OCI-LY7 (cell line): ENCODE results near the gene PITX2. TPM values are rescaled to one million over a fixed set of nuclear protein-coding genes. Genes with fewer than 3 reads are reported as not detected.

Experiments
- BruUV-seq: library from RNA; stranded (reverse); fragments of 400-500 nt; replicated peaks from 2 replicates; lab custom pipeline; 2021; lab: Mats Ljungman, UMichigan
- CTCF ChIA-PET: fragments of 300-600 bp; sonication (Branson Sonifier 250); formaldehyde crosslinking; loops from one replicate; lab custom pipeline; 2022; ENCODE audit warnings: antibody characterized with exemption; ENCODE audit not compliant: unreplicated experiment; lab: Charles Lee
- POLR2A ChIA-PET: fragments of 300-600 bp; sonication (Branson Sonifier 250); formaldehyde crosslinking; loops from one replicate; lab custom pipeline; 2022; ENCODE audit warnings: antibody characterized with exemption; lab: Charles Lee
- DNase-seq: peaks from one replicate; pipeline ENCODE4 v3.0.0-alpha.2; 2015; ENCODE audit warnings: low spot score
- H2AFZ ChIP-seq: fragments of 200-600 bp; sonication (generic), shearing (Covaris generic); 2 replicates; pipeline ENCODE4 v1.6.1; 2014; ENCODE audit warnings: mild to moderate bottlenecking, antibody characterized with exemption, low read length, moderate library complexity
- H3K27ac ChIP-seq: fragments of 200-600 bp; sonication (generic); 2 replicates; pipeline ENCODE4 v1.5.1; 2014; ENCODE audit warnings: mixed run types, low read depth, mild to moderate bottlenecking, moderate library complexity, low read length, inconsistent platforms; ENCODE audit not compliant: poor library complexity, severe bottlenecking
- H3K36me3 ChIP-seq: fragments of 200-600 bp; sonication (generic); 2 replicates; pipeline ENCODE4 v1.6.1; 2014; ENCODE audit warnings: mild to moderate bottlenecking, antibody characterized with exemption, low read length, moderate library complexity, mixed read lengths; ENCODE audit not compliant: insufficient read depth
- H3K4me1 ChIP-seq: fragments of 200-600 bp; sonication (generic); 2 replicates; pipeline ENCODE4 v1.5.1; 2014; ENCODE audit warnings: mild to moderate bottlenecking, low read length; ENCODE audit not compliant: insufficient read depth, poor library complexity, severe bottlenecking
- H3K4me2 ChIP-seq: fragments of 200-600 bp; sonication (generic); 2 replicates; pipeline ENCODE4 v1.6.1; 2014; ENCODE audit warnings: mild to moderate bottlenecking, low read length
- H3K4me3 ChIP-seq: fragments of 200-600 bp; sonication (generic); 2 replicates; pipeline ENCODE4 v1.5.1; 2014; ENCODE audit warnings: mild to moderate bottlenecking, low read depth, low read length; ENCODE audit not compliant: poor library complexity, severe bottlenecking
- H3K79me2 ChIP-seq: fragments of 200-600 bp; sonication (generic); 2 replicates; pipeline ENCODE4 v1.6.1; 2016; ENCODE audit warnings: low read depth, mild to moderate bottlenecking, low read length, moderate library complexity, mixed read lengths; ENCODE audit not compliant: insufficient read depth
- H3K9me2 ChIP-seq: fragments of 200-600 bp; sonication (generic); 2 replicates; pipeline ENCODE4 v1.6.1; 2016; ENCODE audit warnings: mild to moderate bottlenecking, low read length, mixed read lengths; ENCODE audit not compliant: insufficient read depth
- H3K9me3 ChIP-seq: fragments of 200-600 bp; sonication (generic); 2 replicates; pipeline ENCODE4 v1.6.1; 2014; ENCODE audit warnings: mild to moderate bottlenecking, mixed run types, low read length, mixed read lengths
- H4K20me1 ChIP-seq: fragments of 200-600 bp; sonication (generic); 2 replicates; pipeline ENCODE4 v1.6.1; 2014; ENCODE audit warnings: mild to moderate bottlenecking, antibody characterized with exemption, low read length, moderate library complexity, mixed read lengths; ENCODE audit not compliant: insufficient read depth
- EZH2phosphoT487 ChIP-seq: fragments of 200-600 bp; sonication (generic); IDR thresholded peaks from 2 replicates; pipeline ENCODE4 v1.6.1; 2018; ENCODE audit warnings: low read depth, borderline replicate concordance, mild to moderate bottlenecking, mixed run types, antibody characterized with exemption, low read length, moderate library complexity, mixed read lengths
- intact Hi-C: fragments of 100-400 bp; cut with micrococcal nuclease; formaldehyde crosslinking; loops from one replicate; pipeline ENCODE4 v1.10.0; 2022; ENCODE audit not compliant: unreplicated experiment
- total RNA-seq, 2 experiments: library from RNA; depleted of rRNA in 1 of 2; stranded (reverse); fragments of >200 nt in 1 of 2; shearing (Covaris generic) in 1 of 2; gene quantifications; 2 replicates each; pipeline ENCODE4 v1.2.3, GENCODE V29; 2014 to 2022
- TF ChIP-seq, protein P1 (sequence below): fragments of 200-600 bp; sonication (generic); conservative IDR thresholded peaks from 2 replicates; pipeline ENCODE4 v1.5.1; 2014; ENCODE audit warnings: mild to moderate bottlenecking, antibody characterized with exemption, low read length, moderate library complexity, mixed read lengths

Gene PITX2
- total RNA-seq, 2 experiments from 2014 or later: 4.4 to 6.5 TPM

DNA sequence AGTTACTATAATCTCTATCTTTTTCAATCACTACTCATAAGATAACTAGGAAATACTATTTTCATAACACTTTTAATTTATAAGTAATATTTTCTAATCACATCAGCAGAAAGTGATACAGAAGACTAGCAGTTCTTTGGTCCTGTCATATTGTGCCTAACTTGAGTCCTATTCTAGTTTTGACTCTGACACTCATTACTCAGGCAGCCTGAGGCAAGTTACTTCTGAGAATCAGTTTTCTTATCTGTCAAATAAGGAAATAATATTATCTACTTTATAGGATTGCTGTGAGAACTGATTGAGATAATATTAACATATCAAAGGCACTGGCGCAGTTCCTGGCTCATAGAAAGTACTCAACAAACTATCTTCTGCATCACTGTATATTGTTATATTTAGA, 17.8 kb downstream of the PITX2 start:
- Histone ChIP-seq H3K79me2 (no peaks in the 10 kb centered on the region), H3K4me2 (no peak overlapping the region), H3K27ac (no peak overlapping the region), H4K20me1 (no peaks in the 10 kb centered on the region), H3K4me1 (no peaks in the 10 kb centered on the region), H3K4me3 (no peak overlapping the region), H3K9me2 (no peaks in the 10 kb centered on the region), H2AFZ (no peak overlapping the region), H3K9me3 (no peaks in the 10 kb centered on the region), H3K36me3 (no peaks in the 10 kb centered on the region)
- intact Hi-C loops: no loop called here
- DNase-seq: no peak
- no peak for TF ChIP-seq EZH2phosphoT487
- TF ChIP-seq, protein P1, sequence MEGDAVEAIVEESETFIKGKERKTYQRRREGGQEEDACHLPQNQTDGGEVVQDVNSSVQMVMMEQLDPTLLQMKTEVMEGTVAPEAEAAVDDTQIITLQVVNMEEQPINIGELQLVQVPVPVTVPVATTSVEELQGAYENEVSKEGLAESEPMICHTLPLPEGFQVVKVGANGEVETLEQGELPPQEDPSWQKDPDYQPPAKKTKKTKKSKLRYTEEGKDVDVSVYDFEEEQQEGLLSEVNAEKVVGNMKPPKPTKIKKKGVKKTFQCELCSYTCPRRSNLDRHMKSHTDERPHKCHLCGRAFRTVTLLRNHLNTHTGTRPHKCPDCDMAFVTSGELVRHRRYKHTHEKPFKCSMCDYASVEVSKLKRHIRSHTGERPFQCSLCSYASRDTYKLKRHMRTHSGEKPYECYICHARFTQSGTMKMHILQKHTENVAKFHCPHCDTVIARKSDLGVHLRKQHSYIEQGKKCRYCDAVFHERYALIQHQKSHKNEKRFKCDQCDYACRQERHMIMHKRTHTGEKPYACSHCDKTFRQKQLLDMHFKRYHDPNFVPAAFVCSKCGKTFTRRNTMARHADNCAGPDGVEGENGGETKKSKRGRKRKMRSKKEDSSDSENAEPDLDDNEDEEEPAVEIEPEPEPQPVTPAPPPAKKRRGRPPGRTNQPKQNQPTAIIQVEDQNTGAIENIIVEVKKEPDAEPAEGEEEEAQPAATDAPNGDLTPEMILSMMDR: no peak
- CTCF ChIA-PET: no interaction called here
- no TSS peak for BruUV-seq
- POLR2A ChIA-PET: interaction anchor here (0.7 kb wide), 1 partner anchor 10 kb away, joined by 4 read pairs; no protein-coding TSS in a partner anchor

DNA sequence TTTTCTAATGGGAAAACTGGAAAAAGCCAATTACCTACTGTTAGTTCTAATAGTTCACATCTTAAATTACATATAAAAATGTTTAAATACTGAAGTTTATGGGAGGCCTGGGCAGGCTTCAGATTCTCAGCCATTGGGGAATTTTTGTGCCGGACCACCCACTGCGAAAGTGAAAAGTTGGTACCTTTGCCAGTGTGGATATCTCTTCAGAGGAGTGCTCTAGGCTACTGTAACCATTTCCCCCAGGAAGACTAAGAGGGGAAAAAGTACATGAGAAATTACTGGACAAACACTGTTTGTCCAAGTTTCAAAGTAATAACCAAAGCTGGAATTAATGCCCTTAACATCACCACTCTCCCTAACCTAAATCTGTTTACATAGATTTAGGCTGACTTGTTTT, 20.8 kb downstream of the PITX2 start:
- Histone ChIP-seq H3K36me3 (no peaks in the 10 kb centered on the region), H4K20me1 (no peaks in the 10 kb centered on the region), H3K79me2 (no peaks in the 10 kb centered on the region), H2AFZ (no peak overlapping the region), H3K9me3 (no peaks in the 10 kb centered on the region), H3K4me2 (no peak overlapping the region), H3K4me1 (no peaks in the 10 kb centered on the region), H3K4me3 (no peak overlapping the region), H3K27ac (no peak overlapping the region), H3K9me2 (no peaks in the 10 kb centered on the region)
- TF ChIP-seq, protein P1: no peak
- no peak for TF ChIP-seq EZH2phosphoT487
- CTCF ChIA-PET: no interaction called here
- POLR2A ChIA-PET: no interaction called here
- no peak for DNase-seq
- intact Hi-C loops: no loop called here
- no TSS peak for BruUV-seq

DNA sequence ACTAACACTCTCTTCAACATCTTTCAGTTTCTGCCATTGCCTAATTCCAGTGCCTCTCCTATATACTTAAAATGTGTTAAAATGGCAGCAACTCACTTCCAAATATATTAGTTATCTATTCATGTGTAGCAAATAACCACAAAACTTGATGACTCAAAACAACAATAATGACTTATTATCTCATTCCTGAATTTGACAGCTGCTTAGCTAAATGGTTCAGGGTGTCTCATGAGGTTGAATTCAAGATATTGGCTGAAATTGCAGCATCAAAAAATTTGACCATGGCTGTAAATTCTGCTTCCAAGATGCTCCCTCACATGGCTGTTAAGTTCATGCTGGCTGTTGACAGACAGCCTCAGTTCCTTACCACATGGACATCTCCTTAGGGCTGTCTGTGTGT, 25.3 kb downstream of the PITX2 start:
- H3K9me2 ChIP-seq: no peaks in the 10 kb centered on the region
- no peaks in the 10 kb centered on the region for H3K4me1 ChIP-seq
- ChIA-PET POLR2A (interaction anchor here (0.6 kb wide), 1 partner anchor 61 kb away, joined by 4 read pairs; no protein-coding TSS in a partner anchor), CTCF (interaction anchor here (0.6 kb wide), 1 partner anchor 1456 kb away, joined by 5 read pairs; no protein-coding TSS in a partner anchor)
- TF ChIP-seq, protein P1: no peak
- TF ChIP-seq EZH2phosphoT487: no peak
- H3K36me3 ChIP-seq: no peaks in the 10 kb centered on the region
- no peak overlapping the region for H3K27ac ChIP-seq
- no peaks in the 10 kb centered on the region for H3K9me3 ChIP-seq
- no peak overlapping the region for H2AFZ ChIP-seq
- no peak overlapping the region for H3K4me2 ChIP-seq
- no peak overlapping the region for H3K4me3 ChIP-seq
- no peaks in the 10 kb centered on the region for H3K79me2 ChIP-seq
- intact Hi-C loops: no loop called here
- no peak for DNase-seq
- H4K20me1 ChIP-seq: no peaks in the 10 kb centered on the region
- BruUV-seq: no TSS peak
